Keratinocyte (primary cell): ENCODE measurements around the gene RAB11A.

Experiments
- EZH2 ChIP-seq: IDR thresholded peaks from one replicate; pipeline ENCODE4 v1.6.1; 2012; ENCODE audit warnings: inconsistent platforms, mild to moderate bottlenecking, low read length, moderate library complexity
- TF ChIP-seq, protein P1 (sequence below), 3 experiments: IDR thresholded peaks in 1 of 3; conservative IDR thresholded peaks in 1 of 3; optimal IDR thresholded peaks in 1 of 3; 2 replicates in 2 of 3; 3 replicates in 1 of 3; pipeline versions ENCODE3 to v1.5.1; 2011; ENCODE audit warnings: low read length in 3 of 3, mild to moderate bottlenecking in 3 of 3, moderate library complexity in 2 of 3, control low read depth in 1 of 3, inconsistent platforms in 1 of 3; ENCODE audit not compliant: insufficient read depth in 2 of 3; ENCODE audit errors: extremely low read depth in 1 of 3

- no peak for TF ChIP-seq EZH2
- TF ChIP-seq, protein P1, sequence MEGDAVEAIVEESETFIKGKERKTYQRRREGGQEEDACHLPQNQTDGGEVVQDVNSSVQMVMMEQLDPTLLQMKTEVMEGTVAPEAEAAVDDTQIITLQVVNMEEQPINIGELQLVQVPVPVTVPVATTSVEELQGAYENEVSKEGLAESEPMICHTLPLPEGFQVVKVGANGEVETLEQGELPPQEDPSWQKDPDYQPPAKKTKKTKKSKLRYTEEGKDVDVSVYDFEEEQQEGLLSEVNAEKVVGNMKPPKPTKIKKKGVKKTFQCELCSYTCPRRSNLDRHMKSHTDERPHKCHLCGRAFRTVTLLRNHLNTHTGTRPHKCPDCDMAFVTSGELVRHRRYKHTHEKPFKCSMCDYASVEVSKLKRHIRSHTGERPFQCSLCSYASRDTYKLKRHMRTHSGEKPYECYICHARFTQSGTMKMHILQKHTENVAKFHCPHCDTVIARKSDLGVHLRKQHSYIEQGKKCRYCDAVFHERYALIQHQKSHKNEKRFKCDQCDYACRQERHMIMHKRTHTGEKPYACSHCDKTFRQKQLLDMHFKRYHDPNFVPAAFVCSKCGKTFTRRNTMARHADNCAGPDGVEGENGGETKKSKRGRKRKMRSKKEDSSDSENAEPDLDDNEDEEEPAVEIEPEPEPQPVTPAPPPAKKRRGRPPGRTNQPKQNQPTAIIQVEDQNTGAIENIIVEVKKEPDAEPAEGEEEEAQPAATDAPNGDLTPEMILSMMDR (optimal IDR thresholded peaks at IDR 0.05 in 1 of 3, IDR thresholded peaks at IDR 0.05 in 1 of 3, conservative IDR thresholded peaks at IDR 0.05 in 1 of 3; ENCODE audit: extremely low read depth in 1 of 3, insufficient read depth in 2 of 3, low read length in 3 of 3) = no peak
Observed at GRCh38 chr15:65841121-65841930, 28.0 kb upstream of the RAB11A start.
